GM19324 (cell line): ENCODE data around the gene KRTAP10-3.
"Not testable (repeated sequence)": the region's sequence is repeated elsewhere in the genome, so short reads cannot be mapped to it uniquely, and the experiment has no call there.

Experiments
- ATAC-seq: cut with Tn5 transposase; IDR thresholded peaks from one replicate; pipeline ENCODE4 v1.9.1; 2021; ENCODE audit warnings: mild to moderate bottlenecking, moderate library complexity; ENCODE audit not compliant: unreplicated experiment, low FRiP score

The KRTAP10-3 gene

DNA sequence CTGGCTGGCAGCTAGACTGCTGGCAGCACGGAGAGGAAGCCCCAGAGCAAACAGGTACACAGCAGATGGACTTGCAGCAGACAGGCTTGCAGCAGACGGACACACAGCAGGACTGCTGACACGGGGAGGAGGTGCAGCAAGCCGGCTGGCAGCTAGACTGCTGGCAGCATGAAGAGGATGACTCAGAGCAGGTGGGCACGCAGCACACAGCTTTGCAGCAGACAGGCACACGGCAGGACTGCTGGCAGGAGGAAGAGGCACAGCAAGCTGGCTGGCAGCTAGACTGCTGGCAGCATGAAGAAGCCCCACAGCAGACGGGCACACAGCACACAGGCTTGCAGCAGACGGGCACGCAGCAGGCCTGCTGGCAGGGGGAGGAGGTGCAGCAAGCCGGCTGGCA, 7.8 kb downstream of the KRTAP10-3 start:
- ATAC-seq: no peak

DNA sequence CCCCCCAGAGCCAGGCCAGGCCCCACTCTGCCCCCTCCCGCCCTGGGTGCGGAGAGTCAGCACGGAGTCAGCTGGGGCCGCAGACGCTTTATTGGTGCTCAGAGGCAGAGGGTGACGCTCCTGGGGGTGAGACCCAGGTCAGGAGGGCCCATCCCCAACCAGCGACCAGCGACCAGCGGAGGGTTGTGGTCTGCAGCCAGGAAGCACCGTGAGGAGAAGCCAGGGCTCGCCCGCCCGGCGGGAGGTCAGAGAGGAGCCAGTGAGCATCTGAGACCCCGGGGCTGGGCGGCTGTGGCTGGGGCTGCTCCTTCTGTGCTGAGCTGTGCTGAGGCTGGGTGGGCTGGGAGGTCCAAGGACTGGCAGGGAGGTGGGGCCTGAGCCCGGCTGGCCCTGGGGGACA, 8.3 kb downstream of the KRTAP10-3 start:
- ATAC-seq: not testable (repeated sequence)

DNA sequence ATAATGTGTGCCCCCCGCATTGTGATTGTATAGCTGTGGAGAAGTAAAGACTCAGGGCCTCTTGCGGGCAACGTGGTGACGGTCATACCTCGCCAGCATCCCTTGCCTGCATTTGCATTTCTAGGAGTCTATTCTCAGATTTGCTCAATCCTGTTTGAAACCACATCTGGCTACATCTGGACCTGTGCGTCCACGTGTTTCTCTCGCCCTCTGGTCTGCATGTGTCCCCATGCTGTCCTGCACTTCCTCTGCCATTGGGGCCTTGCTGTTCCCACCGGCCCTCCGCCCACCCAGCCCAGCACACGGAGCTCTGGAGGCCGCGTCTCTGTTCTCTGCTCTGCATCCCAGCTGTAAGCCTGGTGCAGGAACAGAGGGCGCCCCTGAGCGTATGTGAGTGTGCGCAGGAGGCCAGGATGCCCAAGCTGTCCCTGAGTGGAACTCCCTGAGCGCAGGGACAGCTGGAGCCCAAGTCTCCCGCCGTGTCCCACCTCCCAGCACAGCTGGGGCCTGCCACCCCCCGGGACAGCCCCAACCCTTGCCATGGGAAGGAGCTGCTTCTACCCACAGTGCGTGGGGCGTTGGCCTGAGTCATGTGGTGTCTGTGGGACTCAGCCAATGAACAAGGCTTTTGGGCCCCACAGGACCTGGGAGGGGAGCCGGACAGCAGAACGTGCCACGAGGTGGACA, 8.9 kb downstream of the KRTAP10-3 start:
- ATAC-seq: no peak

DNA sequence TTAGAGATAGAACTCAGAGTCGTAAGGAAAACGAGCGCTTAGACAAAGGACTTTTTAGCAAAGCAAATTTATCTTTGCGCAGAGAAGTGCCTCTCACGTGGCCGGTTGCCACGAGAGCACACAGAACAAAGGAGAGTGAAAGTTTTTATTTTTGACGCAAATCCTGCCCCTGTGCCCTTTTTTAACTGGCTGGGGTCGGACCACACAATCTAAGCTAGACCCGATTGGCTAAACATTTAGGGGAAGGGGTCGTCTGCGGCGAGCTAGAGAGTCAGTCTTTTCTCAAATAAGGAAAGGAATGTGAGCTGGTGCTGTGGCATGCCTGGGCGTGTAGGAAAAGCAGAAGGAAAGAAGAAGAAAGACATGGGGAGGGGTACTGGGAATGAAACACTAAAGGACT, 9.7 kb downstream of the KRTAP10-3 start:
- no peak for ATAC-seq

DNA sequence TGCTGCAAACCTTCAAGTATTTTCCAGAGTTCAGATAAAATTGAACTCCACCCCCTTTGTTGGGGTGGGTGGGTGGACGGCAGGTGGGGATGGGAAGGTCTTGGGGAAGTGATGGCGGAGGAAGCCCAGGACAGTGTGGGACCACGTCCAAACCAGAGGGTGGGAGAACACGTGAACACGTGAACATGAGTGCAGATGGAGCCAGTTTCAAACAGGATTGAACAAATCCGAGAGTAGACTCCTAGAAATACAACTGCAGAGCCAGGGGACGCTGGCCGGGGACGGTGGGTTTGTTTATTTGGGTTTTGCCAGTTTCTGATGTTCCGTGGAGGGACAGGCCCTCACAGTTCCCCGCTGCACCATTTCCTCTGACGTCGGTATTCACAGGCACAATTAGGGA, 10.2 kb downstream of the KRTAP10-3 start:
- ATAC-seq: no peak

DNA sequence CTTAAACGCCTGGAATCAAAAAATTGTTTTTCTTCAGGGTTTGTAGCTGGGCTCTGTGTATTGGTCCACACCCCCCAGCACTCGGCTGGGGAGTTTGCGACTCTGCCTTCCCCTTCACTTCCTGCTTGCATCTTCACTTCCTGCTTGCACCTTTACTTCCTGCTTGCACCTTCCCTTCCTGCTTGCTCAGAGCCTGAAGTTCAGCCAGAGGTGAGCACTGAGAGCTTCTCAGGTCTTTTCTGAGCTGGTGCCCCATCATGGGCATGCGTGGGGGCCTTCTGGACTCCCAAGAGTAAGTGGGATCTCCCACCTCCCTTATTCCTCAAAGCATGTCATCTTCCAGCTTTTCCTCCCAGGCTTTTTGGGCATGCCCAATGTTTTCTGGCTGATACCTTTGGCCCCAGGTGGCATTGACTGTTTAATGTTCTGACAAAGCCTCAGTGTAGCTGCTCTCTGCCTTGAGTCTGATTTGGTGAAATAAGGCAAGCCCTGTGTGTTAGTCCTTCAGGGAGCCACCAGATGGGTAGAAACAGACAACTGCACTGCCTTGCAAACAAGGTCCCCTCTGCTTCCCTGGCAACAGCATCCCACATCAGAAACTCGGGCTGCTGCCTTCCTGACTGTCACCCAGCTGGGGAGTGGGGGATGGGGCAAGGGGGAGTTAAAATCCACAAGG, 10.8 kb downstream of the KRTAP10-3 start:
- no peak for ATAC-seq

DNA sequence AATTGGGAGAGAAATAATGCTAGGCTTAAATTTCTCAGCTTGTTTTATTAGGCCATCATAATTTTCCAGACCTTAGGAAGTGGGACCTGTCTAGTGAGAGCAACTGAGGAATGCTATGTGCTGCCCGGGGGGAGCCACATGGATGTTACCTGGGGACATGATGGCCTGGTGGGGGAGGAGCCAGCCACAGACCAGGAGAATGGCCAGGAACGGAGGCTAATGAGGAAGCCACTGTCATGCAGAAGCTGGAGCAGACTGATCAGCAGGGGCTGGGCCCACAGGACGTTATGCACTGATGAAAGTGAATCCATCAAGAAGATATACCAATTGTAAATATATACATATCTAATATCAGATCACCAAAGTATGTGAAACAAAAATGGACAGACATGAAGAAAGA, 14.0 kb downstream of the KRTAP10-3 start:
- ATAC-seq: no peak

DNA sequence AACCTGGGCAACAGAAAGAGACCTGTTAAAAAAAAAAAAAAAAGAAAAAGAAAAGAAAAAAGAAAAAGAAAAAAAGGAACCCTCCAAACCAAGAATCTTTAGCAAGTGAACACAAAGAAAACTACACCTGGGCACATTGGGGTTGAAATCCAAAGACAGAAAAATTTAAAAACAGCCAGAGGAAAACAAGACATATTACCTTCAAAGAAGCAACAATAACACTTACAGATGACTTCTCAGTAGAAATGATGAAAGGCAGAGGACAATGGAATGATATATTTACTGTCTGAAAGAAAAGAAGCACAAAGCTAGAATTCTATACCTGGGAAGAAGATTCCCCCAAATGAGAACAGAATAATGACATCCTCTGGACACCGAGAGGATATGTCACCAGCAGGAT, 15.9 kb downstream of the KRTAP10-3 start:
- no peak for ATAC-seq

DNA sequence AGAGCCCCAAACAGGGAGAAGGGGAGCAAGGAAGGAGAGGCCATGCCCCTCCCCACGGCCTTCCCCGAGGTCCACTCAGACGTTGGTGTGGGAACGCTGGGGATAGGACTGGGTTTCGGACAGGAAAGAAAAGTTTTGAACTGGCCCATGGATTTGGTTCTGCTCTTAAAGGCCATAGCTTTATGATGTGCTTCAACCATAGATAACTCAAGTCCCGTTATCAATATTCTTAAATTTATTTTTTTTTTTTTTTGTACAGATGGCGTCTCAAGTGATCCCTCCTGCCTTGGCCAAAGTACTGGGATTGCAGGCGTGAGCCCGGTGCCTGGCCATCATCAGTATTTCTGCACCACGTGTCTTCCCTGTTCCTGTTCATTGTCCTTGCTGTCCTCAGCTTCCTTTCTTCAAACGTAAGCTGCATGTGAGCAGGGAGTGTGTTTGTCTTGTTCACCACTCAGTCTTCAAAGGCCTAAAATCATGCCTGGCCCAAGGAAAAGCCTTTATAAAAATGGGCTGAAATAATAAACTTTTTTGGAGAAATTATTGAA, 17.8 kb downstream of the KRTAP10-3 start:
- no peak for ATAC-seq

DNA sequence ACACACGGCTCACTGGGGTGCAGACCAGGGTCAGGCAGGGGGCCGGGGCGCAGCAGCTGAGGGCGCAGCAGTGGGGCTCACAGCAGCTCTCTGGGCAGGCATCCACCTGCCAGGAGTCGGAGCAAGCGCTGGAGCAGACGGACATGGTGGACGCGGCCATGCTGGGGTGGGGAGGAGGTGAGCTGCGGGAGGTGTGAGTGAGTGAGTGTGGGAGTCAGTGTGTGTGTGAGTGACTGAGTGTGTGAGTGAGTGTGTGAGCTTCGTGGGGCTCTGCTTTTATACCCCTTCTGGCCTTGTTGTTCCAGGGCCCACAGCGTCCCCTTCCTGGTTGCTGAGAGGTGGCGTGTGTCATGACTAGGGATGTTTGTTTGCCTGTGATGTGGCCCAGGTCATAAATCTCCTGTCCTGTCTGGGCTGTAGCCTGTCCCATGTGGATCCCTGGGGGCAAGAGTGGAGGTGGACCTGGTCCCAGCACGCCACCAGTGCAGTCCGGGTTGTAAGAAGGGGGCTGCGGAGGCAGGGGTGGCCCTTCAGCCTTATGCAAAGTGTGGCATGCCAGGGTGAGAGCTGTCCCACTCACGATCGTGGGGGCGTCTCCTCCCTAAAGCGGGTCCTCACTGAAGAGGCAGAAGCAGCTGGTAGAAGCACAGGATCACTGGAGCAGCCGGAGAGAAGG, 18.5 kb downstream of the KRTAP10-3 start, which contains the start of gene KRTAP10-1:
TSS of gene KRTAP10-1 (minus strand) at position 205 of the 676 bp plus-strand sequence. CDS start at position 160, 45 bp downstream.
- ATAC-seq: no peak

DNA sequence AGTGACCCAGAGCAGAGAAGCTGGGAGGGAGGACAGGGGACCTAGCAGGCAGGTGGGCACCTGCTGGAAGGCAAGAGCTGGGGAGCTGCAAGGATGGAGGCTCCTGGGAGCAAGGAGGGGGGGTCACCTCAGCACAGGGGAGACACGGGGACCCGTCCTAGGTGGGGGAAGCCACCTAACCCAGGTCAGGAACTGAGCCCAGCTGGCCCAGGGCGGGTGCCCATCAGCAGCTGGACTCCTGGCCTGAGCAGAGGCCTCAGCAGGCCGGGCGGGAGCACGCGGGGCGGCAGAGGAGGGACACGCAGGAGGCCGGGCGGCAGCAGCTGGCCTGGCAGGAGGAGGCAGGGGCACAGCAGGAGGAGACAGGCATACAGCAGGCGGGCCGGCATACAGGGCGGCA, 19.5 kb downstream of the KRTAP10-3 start:
- ATAC-seq: no peak

DNA sequence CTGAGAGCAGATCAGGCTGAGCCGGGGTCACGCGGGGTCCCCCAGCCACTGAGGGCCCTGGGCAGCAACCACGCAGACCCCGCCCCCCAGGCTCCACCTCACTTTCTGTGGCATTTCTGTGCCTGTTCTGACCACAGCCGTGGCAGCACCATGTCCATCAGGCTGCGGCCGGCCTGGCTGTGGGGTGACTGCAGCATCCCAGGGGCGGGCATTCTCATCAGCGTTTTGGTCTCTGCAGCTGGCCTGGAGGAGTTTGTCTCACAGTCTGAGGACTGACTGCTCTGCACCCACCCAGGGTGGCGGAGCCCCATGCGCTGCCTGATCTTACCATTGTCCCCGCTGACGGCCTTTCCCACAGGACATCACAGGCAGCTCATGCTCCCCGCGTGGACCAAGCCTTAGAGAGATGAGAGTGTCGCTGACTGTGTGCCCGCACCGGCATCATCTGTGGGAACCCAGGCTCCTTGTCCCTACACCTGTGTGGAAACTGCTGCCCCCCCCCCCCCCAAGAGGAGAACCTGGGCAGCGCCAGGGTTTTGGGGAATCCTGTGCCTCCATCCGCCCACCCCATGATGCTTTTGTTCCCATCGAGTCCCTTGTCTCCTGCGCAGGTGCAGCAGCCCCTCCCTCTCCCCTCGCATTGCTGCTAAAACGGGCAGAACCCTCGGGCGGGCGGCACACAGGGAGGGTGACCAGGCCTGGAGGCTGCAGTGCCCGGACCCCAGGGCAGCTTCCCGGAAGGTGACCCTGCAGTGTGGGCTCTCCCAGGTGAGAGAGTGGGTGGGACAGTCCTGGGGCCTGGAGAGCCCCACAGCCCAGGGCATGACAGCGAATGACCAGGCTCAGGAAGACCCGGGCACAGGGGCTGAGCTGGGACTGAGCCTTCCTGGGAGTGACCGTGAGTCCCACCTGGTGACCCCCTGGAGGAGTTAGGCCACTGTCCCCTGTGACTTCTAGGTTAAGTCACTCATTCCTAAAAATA, 20.4 kb downstream of the KRTAP10-3 start:
- ATAC-seq: no peak

DNA sequence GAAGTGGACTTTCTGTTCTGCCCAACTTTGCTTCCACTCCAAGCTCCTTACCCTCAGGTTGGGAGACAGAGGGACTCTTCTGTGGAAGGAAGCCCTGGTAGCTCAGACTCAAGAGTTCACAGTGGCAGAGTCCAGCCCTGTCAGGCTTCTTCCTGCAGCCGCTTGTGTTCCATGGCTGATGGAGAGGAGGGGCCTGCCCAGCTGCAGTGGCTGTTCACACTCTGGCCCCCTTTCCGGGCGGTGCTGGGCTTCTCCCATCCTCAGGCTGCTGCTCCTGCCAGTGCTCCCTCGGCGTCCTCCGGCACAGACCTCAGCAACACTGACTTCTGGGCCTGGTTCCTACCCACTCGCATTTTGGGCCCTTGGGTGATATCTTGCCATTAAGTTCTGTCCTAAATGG, 22.6 kb downstream of the KRTAP10-3 start:
- no peak for ATAC-seq

DNA sequence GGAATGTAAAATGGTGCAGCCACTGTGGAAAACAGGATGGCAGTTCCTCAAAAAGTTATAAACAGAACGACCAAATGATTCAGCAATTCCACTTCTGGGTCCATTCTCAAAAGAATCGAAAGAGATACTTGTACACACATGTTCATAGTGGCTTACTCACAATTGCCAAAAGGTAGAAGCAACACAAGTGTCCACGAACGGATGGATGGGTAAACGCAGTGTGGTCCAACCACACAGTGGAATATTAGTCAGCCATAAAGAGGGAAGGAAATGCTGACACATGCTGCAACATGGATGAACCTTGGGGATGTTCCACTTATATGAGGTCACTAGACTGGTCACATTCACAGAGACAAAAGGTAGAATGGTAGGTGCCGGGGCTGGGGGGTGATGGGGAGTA, 23.9 kb downstream of the KRTAP10-3 start:
- ATAC-seq: no peak

DNA sequence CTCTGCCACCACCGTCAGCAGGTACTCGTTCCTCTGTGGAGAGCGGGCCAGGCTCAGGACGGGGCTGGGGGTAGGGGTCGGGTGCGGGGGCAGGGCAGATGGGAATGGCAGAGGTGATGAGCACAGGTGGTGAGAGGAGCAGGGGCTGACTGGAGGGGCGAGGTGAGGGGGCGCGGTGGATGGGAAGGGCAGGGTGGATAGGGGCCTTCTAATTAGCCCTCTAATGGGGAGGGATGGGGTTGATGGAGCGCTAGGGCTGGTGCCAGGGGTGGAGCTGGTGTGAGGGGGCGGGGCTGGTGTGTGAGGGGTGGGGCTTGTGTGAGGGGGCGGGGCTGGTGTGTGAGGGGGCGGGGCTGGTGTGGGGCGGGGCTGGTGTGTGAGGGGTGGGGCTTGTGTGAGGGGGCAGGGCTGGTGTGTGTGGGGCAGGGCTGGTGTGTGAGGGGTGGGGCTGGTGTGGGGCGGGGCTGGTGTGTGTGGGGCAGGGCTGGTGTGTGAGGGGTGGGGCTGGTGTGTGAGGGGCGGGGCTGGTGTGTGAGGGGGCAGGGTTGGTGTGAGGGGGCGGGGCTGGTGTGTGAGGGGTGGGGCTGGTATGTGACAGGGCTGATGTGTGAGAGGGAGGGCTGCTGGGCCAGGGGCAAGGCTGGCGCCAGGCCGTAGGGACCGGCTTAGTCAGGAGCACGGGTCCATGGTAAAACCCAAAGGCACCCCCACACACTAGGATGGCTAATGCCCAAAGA, 24.5 kb downstream of the KRTAP10-3 start:
- ATAC-seq: no peak

DNA sequence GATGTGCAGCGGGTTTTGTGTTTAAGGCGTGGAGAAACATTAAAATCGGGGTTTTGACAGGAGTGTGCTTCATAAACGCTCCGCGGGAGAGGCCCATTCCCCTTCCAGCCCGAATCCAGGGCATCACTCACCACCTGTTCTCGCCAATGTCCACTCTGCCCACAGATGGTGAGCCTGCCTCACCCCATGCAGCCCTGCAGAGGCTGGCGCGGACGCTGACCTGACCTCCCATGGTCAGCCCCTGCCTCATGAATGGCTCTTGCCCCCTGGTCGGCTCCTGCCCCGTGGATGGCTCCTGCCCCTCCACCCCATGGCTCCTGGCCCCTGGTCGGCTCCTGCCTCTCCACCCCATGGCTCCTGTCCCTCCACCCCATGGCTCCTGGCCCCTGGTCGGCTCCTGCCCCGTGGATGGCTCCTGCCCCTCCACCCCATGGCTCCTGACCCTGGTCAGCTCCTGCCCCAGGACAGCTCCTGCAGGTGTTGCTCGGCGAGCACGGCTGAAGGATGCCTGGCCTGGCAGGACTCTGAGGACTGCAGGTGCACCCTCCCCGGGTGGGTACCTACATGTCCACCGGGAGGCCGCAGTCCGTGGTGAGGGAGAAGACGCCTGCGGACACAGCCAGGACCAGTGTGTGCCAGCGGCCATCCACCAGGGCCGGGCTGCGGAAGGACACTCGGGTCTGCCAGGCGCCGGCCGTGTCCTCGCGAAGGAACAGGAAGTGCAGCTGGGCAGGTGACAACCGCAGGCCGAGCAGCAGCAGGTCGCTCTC, 25.3 kb downstream of the KRTAP10-3 start:
- no peak for ATAC-seq

DNA sequence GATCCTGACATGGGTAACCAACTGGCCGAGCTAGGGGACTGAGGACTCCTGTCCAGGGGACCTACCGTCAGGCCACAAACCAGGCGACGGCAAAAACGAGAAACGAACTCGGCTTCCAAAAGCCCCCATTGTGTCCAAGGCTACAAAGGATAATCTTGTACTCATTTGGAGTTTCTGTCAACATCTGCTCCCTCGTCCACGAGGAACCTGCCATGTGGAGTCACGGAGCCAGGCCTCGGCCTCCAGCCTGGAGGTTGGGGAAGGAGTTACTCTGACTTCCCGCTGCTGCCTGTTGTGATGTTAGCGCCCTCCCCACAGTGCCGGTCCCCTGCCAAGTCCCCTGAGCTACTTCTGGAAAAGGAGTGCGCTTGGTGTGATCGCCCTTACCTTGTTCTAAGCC, 25.9 kb downstream of the KRTAP10-3 start:
- ATAC-seq: no peak

DNA sequence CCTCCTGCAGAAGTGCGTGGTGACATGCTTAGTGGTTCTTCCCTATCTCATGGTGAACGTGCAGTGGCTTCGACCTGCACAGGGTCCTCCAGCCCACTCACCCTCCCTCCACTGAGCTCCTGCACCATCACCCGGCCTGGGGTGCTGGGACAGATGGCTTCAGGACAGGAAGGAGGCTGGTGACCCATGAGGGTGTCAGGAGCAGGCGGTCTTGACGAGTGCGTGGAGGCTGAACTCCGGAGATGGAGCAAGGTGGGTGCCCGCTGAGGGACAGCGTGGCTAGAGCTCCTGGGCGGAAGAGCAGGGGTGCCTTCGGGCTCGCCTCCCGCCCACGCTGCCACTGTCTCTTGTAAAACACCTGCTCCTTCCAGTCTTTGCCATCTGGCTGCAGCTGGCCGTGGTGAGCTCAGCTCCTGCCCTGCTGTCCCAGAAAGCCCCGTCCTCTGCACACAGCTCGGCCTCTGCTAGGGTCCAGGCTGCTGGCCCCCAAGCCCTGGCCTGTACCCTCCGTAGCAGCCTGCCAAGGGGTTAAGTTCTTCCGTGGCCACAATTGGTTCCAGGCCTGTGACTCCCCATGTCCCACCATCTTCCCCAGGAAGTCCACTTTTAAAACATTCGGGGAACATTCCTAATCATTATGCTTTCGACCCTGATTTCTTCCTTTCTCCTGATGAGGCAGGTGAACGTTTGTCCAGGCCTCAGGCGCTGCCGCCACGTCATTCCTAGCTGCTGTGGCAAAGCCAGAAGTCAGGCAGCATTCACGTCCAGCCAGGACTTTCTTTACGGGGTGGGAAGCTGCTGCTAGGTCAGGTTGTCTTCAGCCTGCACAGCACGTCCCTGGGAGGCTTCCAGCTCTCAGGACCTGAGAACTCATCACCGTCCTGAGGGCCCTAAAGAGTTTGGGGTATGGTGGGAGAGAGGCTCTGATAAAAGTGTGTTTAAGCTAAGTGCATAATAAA, 26.7 kb downstream of the KRTAP10-3 start:
- ATAC-seq: no peak
